BLaER1 treated with 17β-estradiol and CSF1 and Interleukin-3, amounts not matched to agents 10 nM and 100 nM (cell line): Measurements from ENCODE around the gene GNG4.
A peak's percentile ranks its signal among the peaks of the same experiment; 100 is the strongest.
"Not testable (repeated sequence)": the region's sequence is repeated elsewhere in the genome, so short reads cannot be mapped to it uniquely, and the experiment has no call there.

Experiments
- H3K27ac ChIP-seq, 11 experiments: shearing (Covaris generic); formaldehyde crosslinking; 2 replicates each; pipeline ENCODE4 v1.8.1; 2022
- H3K27me3 ChIP-seq, 11 experiments: shearing (Covaris generic); formaldehyde crosslinking; 2 replicates each; pipeline ENCODE4 v1.8.1; 2022
- H3K36me3 ChIP-seq, 11 experiments: shearing (Covaris generic); formaldehyde crosslinking; 2 replicates each; pipeline ENCODE4 v1.8.1; 2022
- H3K4me1 ChIP-seq, 10 experiments: shearing (Covaris generic); formaldehyde crosslinking; 2 replicates each; pipeline ENCODE4 v1.8.1; 2022
- H3K4me2 ChIP-seq, 11 experiments: shearing (Covaris generic); formaldehyde crosslinking; 2 replicates each; pipeline ENCODE4 v1.8.1; 2022
- H3K4me3 ChIP-seq, 10 experiments: shearing (Covaris generic); formaldehyde crosslinking; 2 replicates each; pipeline ENCODE4 v1.8.1; 2022
- H3K9ac ChIP-seq, 11 experiments: shearing (Covaris generic); formaldehyde crosslinking; 2 replicates each; pipeline ENCODE4 v1.8.1; 2022
- H3K9me3 ChIP-seq, 11 experiments: shearing (Covaris generic); formaldehyde crosslinking; replicated peaks in 1 of 11; 2 replicates each; pipeline ENCODE4 v1.8.1; 2022
- H4K20me1 ChIP-seq, 11 experiments: shearing (Covaris generic); formaldehyde crosslinking; 2 replicates each; pipeline ENCODE4 v1.8.1; 2022
- Cebpa-rat ChIP-seq, 11 experiments: shearing (Covaris generic); IDR thresholded peaks; 2 replicates each; pipeline ENCODE4 v1.8.1; 2022

Gene GNG4

DNA sequence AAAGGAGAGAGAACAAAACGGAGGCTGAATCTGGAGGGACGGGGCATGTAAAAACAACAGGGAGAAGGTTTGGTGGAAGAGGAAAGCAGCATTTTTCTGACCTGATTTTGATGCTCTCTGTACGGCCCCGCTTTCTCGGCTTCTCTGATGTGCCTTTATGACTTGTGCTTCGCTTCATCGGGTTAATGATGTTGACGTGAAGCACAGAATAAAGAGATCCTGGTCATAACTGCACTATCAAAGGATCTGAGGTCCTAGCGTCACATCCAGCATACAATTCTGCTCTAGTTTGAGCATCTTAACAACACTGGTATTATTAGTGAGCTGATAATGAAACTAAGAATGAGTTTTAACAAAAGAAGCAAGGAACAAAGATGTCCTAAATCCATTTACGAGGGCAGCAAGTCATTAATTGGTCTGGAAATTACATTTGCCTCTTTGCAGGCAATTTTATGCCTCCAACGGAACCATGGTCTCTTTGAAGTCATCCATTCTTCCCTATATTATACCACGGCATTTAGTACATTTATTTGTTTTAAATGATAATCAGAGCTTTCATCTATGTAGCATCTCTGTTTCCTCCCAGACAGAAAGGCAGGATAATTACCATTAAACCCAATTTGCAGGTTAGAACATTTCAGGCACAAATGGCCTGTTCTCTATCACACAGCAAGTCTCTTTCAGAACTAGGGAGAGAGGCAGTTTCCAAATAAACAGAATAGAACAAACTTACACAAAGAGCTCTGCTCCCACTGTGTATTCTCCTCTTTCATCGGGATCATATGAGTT is 100.0 kb downstream of the GNG4 start:
- no peak overlapping the region for H3K4me3 ChIP-seq
- TF ChIP-seq Cebpa-rat (IDR thresholded peaks at IDR 0.05), result no peak
- no peaks in the 10 kb centered on the region for H3K9me3 ChIP-seq
- H3K4me2 ChIP-seq, result no peak overlapping the region
- no peak overlapping the region for H3K27ac ChIP-seq
- no peaks in the 10 kb centered on the region for H4K20me1 ChIP-seq
- H3K4me1 ChIP-seq, result no peaks in the 10 kb centered on the region
- H3K36me3 ChIP-seq, result no peaks in the 10 kb centered on the region
- no peak overlapping the region for H3K9ac ChIP-seq
- H3K27me3 ChIP-seq, result no peaks in the 10 kb centered on the region

DNA sequence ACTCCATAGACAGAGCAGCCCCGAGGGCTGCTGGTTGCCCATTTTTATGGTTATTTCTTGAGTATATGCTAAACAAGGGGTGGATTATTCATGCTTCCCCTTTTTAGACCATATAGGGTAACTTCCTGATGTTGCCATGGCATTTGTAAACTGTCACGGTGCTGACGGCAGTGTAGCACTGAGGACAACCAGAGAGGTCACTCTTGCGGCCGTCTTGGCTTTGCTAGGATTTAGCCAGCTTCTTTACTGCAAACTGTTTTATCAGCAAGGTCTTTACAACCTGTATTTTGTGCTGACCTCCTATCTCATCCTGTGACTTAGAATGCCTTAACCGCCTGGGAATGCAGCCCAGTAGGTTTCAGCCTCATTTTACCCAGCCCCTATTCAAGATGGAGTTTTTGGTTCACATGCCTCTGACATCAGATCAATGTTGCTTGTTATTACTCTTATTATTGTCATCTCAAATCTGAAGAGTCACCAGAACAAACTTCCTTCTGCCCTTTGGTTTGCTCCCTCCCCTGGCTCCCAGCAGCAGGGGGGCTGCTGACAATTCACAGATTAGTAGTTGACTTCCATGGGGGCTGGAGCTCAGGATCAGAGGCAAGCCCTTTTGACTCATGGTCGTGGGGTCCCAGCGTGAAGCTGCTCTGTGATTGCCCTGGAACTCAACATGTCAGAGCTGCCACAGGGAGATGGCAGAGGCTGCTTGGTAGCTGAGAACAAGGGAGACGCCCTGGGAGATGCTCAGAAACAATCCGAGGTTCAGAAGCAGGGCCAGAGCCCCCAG is 103.0 kb downstream of the GNG4 start:
- H3K36me3 ChIP-seq, H3K4me2 ChIP-seq, H3K4me1 ChIP-seq, H3K27ac ChIP-seq, H3K27me3 ChIP-seq, H3K9me3 ChIP-seq, H4K20me1 ChIP-seq, H3K4me3 ChIP-seq, H3K9ac ChIP-seq: not testable (repeated sequence)

DNA sequence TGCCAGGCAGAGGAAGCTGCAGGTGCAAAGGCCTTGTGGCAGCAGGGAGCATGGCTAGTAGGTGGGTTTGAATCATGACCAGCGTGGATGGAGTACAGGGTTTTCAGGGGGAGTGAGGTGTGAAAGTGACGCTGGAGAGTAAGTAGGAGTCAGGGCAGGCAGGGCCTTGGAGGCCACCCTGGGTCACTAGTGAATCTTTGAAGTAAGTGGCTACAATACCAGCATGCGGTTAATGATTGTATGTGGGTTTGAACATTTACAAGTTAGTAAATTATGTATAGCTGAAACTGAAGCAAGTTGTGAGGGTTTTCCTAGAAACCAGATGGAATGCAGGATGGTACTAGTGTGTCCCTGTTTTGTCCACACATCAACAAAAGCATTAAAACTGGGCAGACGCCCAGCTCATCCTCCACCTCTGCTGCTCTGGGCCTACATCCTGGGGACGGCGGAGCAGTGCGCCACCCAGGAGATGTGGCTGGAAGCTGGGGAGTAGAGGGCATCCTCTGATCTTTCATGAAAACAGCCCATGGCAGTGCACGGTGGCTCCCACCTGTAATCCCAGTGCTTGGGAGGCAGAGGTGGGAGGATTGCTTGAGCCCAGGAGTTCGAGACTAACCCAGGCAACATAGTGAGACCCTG is 104.2 kb downstream of the GNG4 start:
- no peaks in the 10 kb centered on the region for H3K36me3 ChIP-seq
- H3K9ac ChIP-seq, result no peak overlapping the region
- H3K4me3 ChIP-seq, result no peak overlapping the region
- H3K4me1 ChIP-seq, result no peaks in the 10 kb centered on the region
- no peaks in the 10 kb centered on the region for H3K27me3 ChIP-seq
- H4K20me1 ChIP-seq, result no peaks in the 10 kb centered on the region
- H3K4me2 ChIP-seq, result no peak overlapping the region
- no peaks in the 10 kb centered on the region for H3K9me3 ChIP-seq
- TF ChIP-seq Cebpa-rat (IDR thresholded peaks at IDR 0.05), result no peak
- no peak overlapping the region for H3K27ac ChIP-seq

DNA sequence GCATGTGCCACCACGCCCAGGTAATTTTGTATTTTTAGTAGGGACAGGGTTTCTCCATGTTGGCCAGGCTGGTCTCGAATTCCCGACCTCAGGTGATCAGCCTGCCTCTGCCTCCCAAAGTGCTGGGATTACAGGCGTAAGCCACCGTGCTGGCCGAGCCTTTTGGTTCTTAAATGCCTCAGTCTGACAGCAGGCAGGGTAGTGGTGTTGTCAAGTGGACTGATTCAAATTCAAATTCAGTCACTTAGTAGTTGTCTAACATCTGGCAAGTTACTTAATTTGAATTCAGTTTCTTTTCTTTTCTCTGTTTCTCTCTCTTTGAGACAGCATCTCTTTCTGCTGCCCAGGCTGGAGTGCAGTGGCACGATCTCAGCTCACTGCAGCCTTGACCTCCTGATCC is 106.7 kb downstream of the GNG4 start:
- not testable (repeated sequence) for H4K20me1 ChIP-seq, H3K4me1 ChIP-seq, H3K9ac ChIP-seq, H3K36me3 ChIP-seq, H3K27me3 ChIP-seq, H3K4me3 ChIP-seq, H3K27ac ChIP-seq, H3K9me3 ChIP-seq, H3K4me2 ChIP-seq

DNA sequence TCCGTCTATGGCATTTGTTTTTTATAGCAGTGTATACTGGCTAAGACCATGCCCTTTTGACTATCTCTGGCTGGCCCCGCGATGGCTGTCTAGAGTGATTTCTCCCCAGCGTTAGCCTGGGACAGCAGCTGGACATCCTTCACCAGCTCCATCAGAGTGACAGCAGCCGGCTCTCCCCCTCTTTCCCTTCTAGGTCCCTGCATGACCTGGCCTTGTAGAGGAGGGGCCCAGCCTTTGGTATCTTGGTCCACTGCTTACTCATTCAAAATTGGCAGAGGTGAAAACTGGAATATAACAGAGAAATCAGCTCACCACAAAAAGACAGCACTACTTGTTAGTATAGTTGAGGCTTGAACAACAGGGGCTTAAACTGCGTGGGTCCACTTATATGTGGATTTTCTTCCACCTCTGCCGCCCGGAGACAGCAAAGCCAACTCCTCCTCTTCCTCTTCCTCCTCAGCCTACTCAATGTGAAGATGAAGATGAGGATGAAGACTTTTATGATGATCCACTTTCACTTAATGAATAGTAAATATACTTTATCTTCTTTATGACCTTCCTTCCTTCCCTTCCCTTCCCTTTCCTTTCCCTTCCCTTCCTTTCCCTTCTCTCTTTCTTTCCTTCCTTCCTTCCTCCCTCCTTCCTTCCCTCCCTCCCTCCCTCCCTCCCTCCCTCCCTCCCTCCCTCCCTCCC is 116.0 kb downstream of the GNG4 start:
- H3K4me1 ChIP-seq, result peaks cover 0 to 8% (median 0%) of the 10 kb centered on the region in 10 experiments; a peak in 4 of 20 replicates
- no peak overlapping the region for H3K4me2 ChIP-seq
- H3K4me3 ChIP-seq, result no peak overlapping the region
- no peak overlapping the region for H3K27ac ChIP-seq
- TF ChIP-seq Cebpa-rat (IDR thresholded peaks at IDR 0.05), result no peak
- no peaks in the 10 kb centered on the region for H3K36me3 ChIP-seq
- H3K27me3 ChIP-seq, result no peaks in the 10 kb centered on the region
- H3K9me3 ChIP-seq, result peaks cover 0 to 4% (median 0%) of the 10 kb centered on the region in 11 experiments; a peak in 1 of 22 replicates
- H4K20me1 ChIP-seq, result no peaks in the 10 kb centered on the region
- no peak overlapping the region for H3K9ac ChIP-seq

DNA sequence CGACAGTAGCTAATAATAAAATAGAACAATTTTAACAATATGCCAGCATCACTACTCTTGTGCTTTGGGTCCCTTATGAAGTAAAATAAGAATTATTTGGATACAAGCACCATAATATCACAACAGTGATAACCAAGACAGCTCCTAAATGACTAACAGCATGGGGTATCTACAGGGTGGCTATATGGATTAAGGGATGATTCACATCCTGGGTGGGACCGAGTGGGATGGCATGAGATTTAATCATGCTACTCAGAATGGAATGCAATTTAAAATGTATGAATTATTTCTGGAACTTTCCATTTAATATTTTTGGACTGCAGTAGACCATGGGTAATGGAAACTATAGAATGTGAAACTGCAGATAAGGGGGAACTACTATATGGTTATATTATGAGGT is 117.2 kb downstream of the GNG4 start:
- H3K27ac ChIP-seq, result no peak overlapping the region
- no peaks in the 10 kb centered on the region for H4K20me1 ChIP-seq
- H3K9ac ChIP-seq, result no peak overlapping the region
- H3K9me3 ChIP-seq, result peaks cover 0 to 4% (median 0%) of the 10 kb centered on the region in 11 experiments; a peak in 1 of 22 replicates
- peaks cover 0 to 8% (median 0%) of the 10 kb centered on the region in 10 experiments; a peak in 4 of 20 replicates for H3K4me1 ChIP-seq
- no peak for TF ChIP-seq Cebpa-rat (IDR thresholded peaks at IDR 0.05)
- no peak overlapping the region for H3K4me3 ChIP-seq
- H3K36me3 ChIP-seq, result no peaks in the 10 kb centered on the region
- H3K4me2 ChIP-seq, result peak overlapping the region in 2 of 11 experiments; percentile 5 to 23; a peak in 1 of 22 replicates
- H3K27me3 ChIP-seq, result no peaks in the 10 kb centered on the region

DNA sequence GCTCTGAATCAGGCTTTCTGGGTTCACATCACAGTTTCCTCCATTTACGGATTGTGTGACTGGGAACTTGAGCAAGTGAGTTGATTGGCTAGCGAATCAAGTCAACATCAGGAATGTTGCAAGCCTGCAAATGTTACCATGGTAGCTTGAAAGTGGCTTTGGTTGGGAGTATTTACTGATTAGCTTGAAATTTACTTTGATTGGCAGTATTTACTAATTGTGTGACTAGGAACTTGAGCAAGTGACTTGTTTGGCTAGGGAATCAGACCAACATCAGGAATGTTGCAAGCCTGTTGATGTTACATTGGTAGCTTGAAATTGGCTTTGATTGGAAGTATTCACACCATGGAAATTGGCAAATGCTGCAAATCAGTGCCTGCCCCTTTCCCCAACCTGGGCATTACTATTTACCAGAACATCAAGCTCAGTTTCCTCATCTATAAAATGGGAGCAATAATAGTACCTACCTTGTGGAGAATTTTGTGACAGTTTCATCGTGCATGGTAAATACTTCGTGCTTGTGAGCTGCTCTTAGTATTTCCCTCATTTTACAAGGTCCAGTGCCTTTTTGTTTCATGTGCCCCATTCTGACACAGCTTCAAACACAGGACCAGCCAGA is 122.3 kb downstream of the GNG4 start:
- Histone ChIP-seq H3K4me2 (no peak overlapping the region), H3K36me3 (no peaks in the 10 kb centered on the region), H3K27ac (no peak overlapping the region), H3K4me3 (no peak overlapping the region), H4K20me1 (no peaks in the 10 kb centered on the region), H3K27me3 (no peaks in the 10 kb centered on the region), H3K4me1 (peaks cover 0 to 1% (median 0%) of the 10 kb centered on the region in 10 experiments; a peak in 4 of 20 replicates), H3K9me3 (peaks cover 0 to 4% (median 0%) of the 10 kb centered on the region in 11 experiments; a peak in 1 of 22 replicates), H3K9ac (no peak overlapping the region)
- TF ChIP-seq Cebpa-rat (IDR thresholded peaks at IDR 0.05), result no peak

DNA sequence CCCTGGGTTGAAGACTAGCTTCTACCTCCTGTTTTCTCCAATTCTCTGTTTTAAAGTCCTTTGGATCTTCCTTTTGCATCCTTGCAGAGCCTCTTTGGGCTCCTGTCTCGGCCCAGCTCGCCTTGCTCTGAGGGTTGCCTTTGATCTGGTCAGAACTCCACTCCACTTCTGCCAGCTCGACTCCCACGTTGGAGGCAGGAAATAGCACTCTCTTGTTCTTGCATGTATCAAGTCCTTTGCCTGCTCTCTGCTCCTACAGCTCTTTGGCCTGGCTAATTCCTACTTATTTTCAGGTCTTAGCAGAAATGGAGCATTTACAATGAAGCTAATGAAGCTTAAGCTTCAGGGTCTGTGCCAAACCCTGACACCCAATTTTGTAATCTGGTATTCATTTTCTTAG is 124.3 kb downstream of the GNG4 start:
- no peak for TF ChIP-seq Cebpa-rat (IDR thresholded peaks at IDR 0.05)
- H3K4me3 ChIP-seq, result no peak overlapping the region
- no peak overlapping the region for H3K27ac ChIP-seq
- no peaks in the 10 kb centered on the region for H3K9me3 ChIP-seq
- no peak overlapping the region for H3K4me2 ChIP-seq
- H3K27me3 ChIP-seq, result no peaks in the 10 kb centered on the region
- no peaks in the 10 kb centered on the region for H3K4me1 ChIP-seq
- H3K9ac ChIP-seq, result no peak overlapping the region
- no peaks in the 10 kb centered on the region for H3K36me3 ChIP-seq
- no peaks in the 10 kb centered on the region for H4K20me1 ChIP-seq
